HepG2 (cell line): ENCODE data around the gene GLDN. TPM values are rescaled to one million over a fixed set of nuclear protein-coding genes. Genes with fewer than 3 reads are reported as not detected.

Source experiments
- ATAC-seq: fragments of 200-7000 bp; cut with Tn5 transposase; 3 replicates; pipeline ENCODE4 v1.9.1; 2020; ENCODE audit warnings: mild to moderate bottlenecking, moderate library complexity
- BruUV-seq: library from RNA; stranded (reverse); fragments of 400-500 nt; replicated peaks from 2 replicates; lab custom pipeline; 2021; lab: Mats Ljungman, UMichigan
- CTCF ChIA-PET: fragments of 300-600 bp; formaldehyde crosslinking; extraction: SDS; loops from one replicate; lab custom pipeline; 2021; ENCODE audit warnings: low total read pairs, inconsistent platforms, low intra/inter-chr PET ratio; lab: Yijun Ruan, JAX
- POLR2A ChIA-PET: fragments of 350-600 bp; sonication (Branson Sonifier 250); formaldehyde crosslinking; loops from one replicate; lab custom pipeline; 2020; ENCODE audit warnings: antibody characterized with exemption, inconsistent platforms; lab: Yijun Ruan, JAX
- DNase-seq: peaks from one replicate; pipeline ENCODE4 v3.0.0-alpha.2; 2015; ENCODE audit warnings: low spot score
- FAIRE-seq: peaks from 3 replicates; lab custom pipeline; 2011; peaks lifted over from hg19 to GRCh38; lab: Jason Lieb, UNC
- H2AFZ ChIP-seq: one replicate; pipeline ENCODE4 v1.6.1; 2011; ENCODE audit warnings: low read length, inconsistent platforms
- H3K27ac ChIP-seq: fragments of 300-600 bp; 3 replicates; pipeline ENCODE4 v1.8.0; 2011; ENCODE audit warnings: mixed run types, mild to moderate bottlenecking, mixed read lengths, low read length, inconsistent platforms; ENCODE audit not compliant: insufficient read depth; ENCODE audit errors: extremely low read length
- H3K27me3 ChIP-seq, 2 experiments: fragments of 200-600 bp in 1 of 2; 2 replicates in 1 of 2; 3 replicates in 1 of 2; pipeline versions ENCODE4 v1.6.0 to v1.8.0; 2011; ENCODE audit warnings: low read length in 2 of 2, mild to moderate bottlenecking in 2 of 2, moderate library complexity in 2 of 2, inconsistent platforms in 1 of 2; ENCODE audit not compliant: insufficient read depth in 2 of 2, control insufficient read depth in 1 of 2
- H3K36me3 ChIP-seq, 2 experiments: fragments of 200-600 bp in 1 of 2; replicated peaks in 1 of 2; 2 replicates in 1 of 2; 3 replicates in 1 of 2; pipeline versions ENCODE4 v1.5.1 to v1.8.0; 2011; ENCODE audit warnings: low read length in 2 of 2, inconsistent platforms in 1 of 2; ENCODE audit not compliant: insufficient read depth in 2 of 2, control insufficient read depth in 1 of 2
- H3K4me1 ChIP-seq: 2 replicates; pipeline ENCODE4 v1.5.1; 2012; ENCODE audit warnings: low read length, inconsistent platforms; ENCODE audit not compliant: insufficient read depth
- H3K4me2 ChIP-seq: 2 replicates; pipeline ENCODE4 v1.6.0; 2011; ENCODE audit warnings: low read depth, low read length, inconsistent platforms
- H3K4me3 ChIP-seq, 3 experiments: fragments of 200-600 bp in 1 of 3; sonication (generic), shearing (Covaris generic) in 1 of 3; replicated peaks in 1 of 3; 2 replicates each; pipeline ENCODE4 v1.5.1; 2011 to 2016; ENCODE audit warnings: low read length in 3 of 3, inconsistent platforms in 2 of 3, low read depth in 2 of 3, mild to moderate bottlenecking in 2 of 3, control low read depth in 1 of 3, mixed read lengths in 1 of 3; ENCODE audit not compliant: insufficient read depth in 1 of 3
- H3K79me2 ChIP-seq: one replicate; pipeline ENCODE4 v1.6.1; 2011; ENCODE audit warnings: low read length, inconsistent platforms; ENCODE audit not compliant: insufficient read depth
- H3K9ac ChIP-seq: 2 replicates; pipeline ENCODE4 v1.6.0; 2011; ENCODE audit warnings: mild to moderate bottlenecking, low read depth, low read length, inconsistent platforms; ENCODE audit not compliant: insufficient read depth
- H3K9me3 ChIP-seq: 2 replicates; pipeline ENCODE4 v1.5.1; 2012; ENCODE audit warnings: mild to moderate bottlenecking, low read length
- H4K20me1 ChIP-seq: 2 replicates; pipeline ENCODE4 v1.6.0; 2011; ENCODE audit warnings: inconsistent platforms, mild to moderate bottlenecking, low read length, moderate library complexity; ENCODE audit not compliant: insufficient read depth
- GMEB2 ChIP-seq: IDR thresholded peaks from 2 replicates; pipeline ENCODE4 v1.6.1; 2016; ENCODE audit warnings: missing biosample characterization, missing genetic modification reagents, low read depth
- NFAT5 ChIP-seq: sonication (generic); formaldehyde crosslinking; IDR thresholded peaks from 2 replicates; pipeline ENCODE4 v1.4.0; 2020; ENCODE audit warnings: missing genetic modification reagents
- PBX3 ChIP-seq: sonication (generic); formaldehyde crosslinking; IDR thresholded peaks from 2 replicates; pipeline ENCODE4 v1.8.1; 2023; ENCODE audit warnings: missing genetic modification reagents, inconsistent platforms, borderline replicate concordance
- POLR2AphosphoS2 ChIP-seq: IDR thresholded peaks from 2 replicates; pipeline ENCODE4 v1.6.1; 2011; ENCODE audit warnings: low read depth, low read length, improper control_type of control experiment
- ZNF18 ChIP-seq: sonication (generic); formaldehyde crosslinking; IDR thresholded peaks from 2 replicates; pipeline ENCODE4 v1.8.0; 2022; ENCODE audit warnings: mild to moderate bottlenecking, missing genetic modification reagents; ENCODE audit not compliant: insufficient replicate concordance
- ZNF251 ChIP-seq: sonication (generic); formaldehyde crosslinking; IDR thresholded peaks from 2 replicates; pipeline ENCODE4 v1.9.0; 2021; ENCODE audit warnings: mild to moderate bottlenecking, missing genetic modification reagents
- ZNF280D ChIP-seq: sonication (generic); formaldehyde crosslinking; IDR thresholded peaks from 2 replicates; pipeline ENCODE4 v1.5.1; 2020; ENCODE audit warnings: mild to moderate bottlenecking, missing genetic modification reagents
- ZSCAN12 ChIP-seq: sonication (generic); formaldehyde crosslinking; IDR thresholded peaks from 2 replicates; pipeline ENCODE4 v1.9.0; 2021; ENCODE audit warnings: mild to moderate bottlenecking, missing genetic modification reagents
- WGBS: methylation state at CpG from one replicate; pipeline ENCODE4 v1.1.6; 2017; ENCODE audit warnings: low lambda C conversion rate; 5-methylcytosine and 5-hydroxymethylcytosine counted together
- in situ Hi-C: cut with HindIII; loops from 2 replicates; pipeline ENCODE4 v1.10.0; 2017; ENCODE audit warnings: low pct_unique_long_range_greater_than_20kb; ENCODE audit not compliant: extremely low pct_ligation_motif_present
- intact Hi-C: fragments of 100-400 bp; cut with micrococcal nuclease; formaldehyde crosslinking; loops from one replicate; pipeline ENCODE4 v1.10.0; 2022; ENCODE audit not compliant: unreplicated experiment
- polyA plus RNA-seq, 8 experiments: library from polyadenylated mRNA; depleted of rRNA in 3 of 8; stranded (reverse) in 7 of 8; unstranded in 1 of 8; fragments of >200 nt; fragmentation: Illumina TruSeq in 4 of 8; extraction: Trizol in 4 of 8; gene quantifications; 2 replicates each; pipeline versions ENCODE4 v1.2.1 to v1.2.3, GENCODE V29; 2011 to 2016; ENCODE audit warnings: low read depth in 4 of 8, missing spikeins in 1 of 8, mixed read lengths in 1 of 8; ENCODE audit not compliant: insufficient read depth in 1 of 8
- total RNA-seq, 5 experiments: library from RNA; depleted of rRNA; stranded (reverse); fragments of >200 nt; fragmentation: Illumina TruSeq; extraction: Trizol; gene quantifications; 2 replicates each; pipeline ENCODE4 v1.2.3, GENCODE V29; 2016; ENCODE audit warnings: low read depth in 1 of 5

Gene GLDN
- total and polyA plus RNA-seq, 2 of the 13 experiments (the other 11 are each of a cell fraction or from before 2014, with no cell fraction given) = 0.86 to 1.0 TPM

GRCh38 chr15:51298620-51299019 lies 42.8 kb upstream of the GLDN start:
- no peaks in the 10 kb centered on the region for H3K9me3 ChIP-seq
- FAIRE-seq = no peak
- H4K20me1 ChIP-seq = no peaks in the 10 kb centered on the region
- no peaks in the 10 kb centered on the region for H3K36me3 ChIP-seq
- 92% methylated on average over 2 of the region's 2 CpGs for WGBS
- H3K4me3 ChIP-seq = peak overlapping the region in 1 of 3 experiments; percentile 34; a peak in 1 of 6 replicates
- H3K4me1 ChIP-seq = peaks cover 48% of the 10 kb centered on the region
- H3K9ac ChIP-seq = 0 out of 2 replicates have a peak overlapping the region, but pooled peaks have one; percentile 23
- POLR2A ChIA-PET = interaction anchor here (1.0 to 2.1 kb wide), 4 partner anchors 10 to 15 kb away, joined by 4 to 19 read pairs (median 6); no protein-coding TSS in a partner anchor
- peak overlapping the region; percentile 63 for H3K27ac ChIP-seq
- H3K4me2 ChIP-seq = peak overlapping the region; percentile 69
- no TSS peak for BruUV-seq
- no peak overlapping the region for H2AFZ ChIP-seq
- ATAC-seq = no peak; the same call in 2 of the 3 replicates
- CTCF ChIA-PET = no interaction called here
- no peak for DNase-seq
- H3K79me2 ChIP-seq = no peaks in the 10 kb centered on the region
- no peaks in the 10 kb centered on the region; a peak in 1 of 5 replicates for H3K27me3 ChIP-seq
- in situ Hi-C loops (no loop called here), intact Hi-C loops (loop anchor here (1.0 kb wide), 1 partner anchor 13 kb away; no protein-coding TSS in a partner anchor)
- TF ChIP-seq POLR2AphosphoS2 (no peak), ZNF18 (CRISPR knock-in tag) (peak; percentile 74), NFAT5 (peak; percentile 38; the same call in 1 of the 2 replicates), PBX3 (no peak), ZSCAN12 (CRISPR knock-in tag) (no peak), GMEB2 (no peak), ZNF280D (CRISPR knock-in tag) (no peak), ZNF251 (CRISPR knock-in tag) (no peak)
